GM19025 (cell line): ENCODE results near the gene IGF1.
"Not testable (repeated sequence)": the region's sequence is repeated elsewhere in the genome, so short reads cannot be mapped to it uniquely, and the experiment has no call there.

Experiments
- ATAC-seq: cut with Tn5 transposase; IDR thresholded peaks from one replicate; pipeline ENCODE4 v1.9.1; 2021; ENCODE audit warnings: mild to moderate bottlenecking, low read depth, moderate library complexity; ENCODE audit not compliant: unreplicated experiment

The IGF1 gene

DNA sequence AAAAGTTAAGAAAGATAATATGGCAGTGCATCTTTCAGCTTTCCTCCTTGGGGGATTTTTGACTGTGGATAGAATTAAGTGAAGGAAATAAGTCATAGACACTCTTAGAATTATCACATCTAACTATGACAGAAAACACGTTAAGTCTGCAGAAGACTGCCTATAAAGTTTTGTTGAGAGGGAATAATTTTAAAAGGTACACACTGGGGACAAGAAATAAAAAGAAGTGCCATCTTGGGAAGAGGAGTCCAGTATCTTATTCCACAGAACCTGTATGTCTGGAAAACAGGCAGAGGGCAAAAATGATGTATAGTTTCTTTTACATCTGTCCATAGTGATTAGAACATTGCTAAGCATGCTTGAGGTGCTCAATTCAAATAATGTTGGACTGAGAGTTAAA, 80.7 kb downstream of the IGF1 start:
- no peak for ATAC-seq

DNA sequence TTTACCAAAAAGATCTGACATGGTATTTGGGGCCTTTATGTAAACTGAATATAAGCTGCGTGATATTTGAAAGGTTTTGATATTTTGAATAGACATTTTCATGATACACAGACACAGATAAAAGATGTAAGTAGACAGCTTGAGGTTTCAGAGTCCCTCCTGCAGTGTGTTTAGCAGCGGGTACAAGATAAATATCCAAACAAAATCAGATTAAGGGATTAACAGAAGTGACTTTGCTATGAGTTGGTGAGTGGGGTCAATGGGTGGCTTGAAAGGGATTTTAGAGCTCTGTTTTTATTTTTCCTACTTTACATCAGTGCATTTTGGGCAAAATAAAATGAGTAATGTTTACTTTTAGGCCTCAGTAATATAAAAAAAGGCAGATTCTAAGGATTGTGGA, 84.1 kb downstream of the IGF1 start:
- ATAC-seq = no peak

DNA sequence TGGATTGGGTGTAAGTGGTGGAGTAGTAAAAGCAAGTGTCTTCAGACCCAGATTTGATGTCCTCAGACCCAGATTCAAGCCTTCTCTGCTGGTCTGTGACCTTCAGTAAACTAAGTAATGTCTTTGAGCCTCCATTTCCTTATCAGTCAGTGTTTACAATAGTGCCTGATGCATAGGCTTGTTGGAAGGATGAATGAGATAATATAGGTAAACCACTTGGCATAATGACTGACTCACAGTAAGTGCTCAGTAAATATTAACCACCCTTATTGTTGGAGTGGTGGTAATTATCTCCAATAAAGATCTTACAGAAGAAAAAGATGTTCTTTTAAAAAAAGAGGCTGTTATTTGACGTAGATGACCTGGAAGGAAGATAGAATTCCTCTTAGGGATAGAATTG, 86.2 kb downstream of the IGF1 start:
- ATAC-seq = no peak

DNA sequence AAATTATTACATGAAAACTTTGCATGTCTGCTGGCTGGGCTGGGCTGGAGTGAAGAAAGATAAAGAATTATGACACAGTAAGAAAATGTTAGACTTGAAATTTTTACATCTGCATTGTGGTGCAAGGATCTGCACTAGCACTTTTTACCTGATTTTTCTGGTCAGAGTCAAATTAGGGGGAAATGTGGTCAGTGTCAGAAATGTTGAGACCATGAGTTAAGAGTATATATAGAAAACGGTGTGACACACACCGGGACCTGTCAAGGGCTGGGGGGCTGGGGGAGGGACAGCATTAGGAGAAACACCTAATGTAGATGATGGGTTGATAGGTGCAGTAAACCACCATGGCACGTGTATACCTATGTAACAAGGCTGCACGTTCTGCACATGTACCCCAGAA, 90.3 kb downstream of the IGF1 start:
- no peak for ATAC-seq

DNA sequence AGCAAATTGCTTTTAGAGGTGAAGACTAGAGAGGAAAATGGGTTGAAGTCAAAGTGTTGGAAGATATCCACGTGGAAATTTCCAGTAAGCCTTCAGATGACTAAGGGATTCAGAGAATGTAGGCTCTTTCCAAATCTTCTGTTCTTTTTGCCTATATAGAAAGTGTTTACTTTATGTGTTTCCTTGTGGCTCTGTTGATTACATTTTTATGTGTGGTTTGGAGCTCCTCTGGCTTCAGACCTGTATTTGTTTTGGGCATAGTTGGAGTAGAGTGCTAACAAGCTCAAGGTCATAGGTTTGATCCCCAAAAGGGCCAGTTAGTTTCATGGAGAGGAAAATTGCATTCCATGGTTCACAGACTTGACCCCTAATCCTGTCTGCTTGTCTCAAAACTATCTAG, 91.9 kb downstream of the IGF1 start:
- no peak for ATAC-seq

DNA sequence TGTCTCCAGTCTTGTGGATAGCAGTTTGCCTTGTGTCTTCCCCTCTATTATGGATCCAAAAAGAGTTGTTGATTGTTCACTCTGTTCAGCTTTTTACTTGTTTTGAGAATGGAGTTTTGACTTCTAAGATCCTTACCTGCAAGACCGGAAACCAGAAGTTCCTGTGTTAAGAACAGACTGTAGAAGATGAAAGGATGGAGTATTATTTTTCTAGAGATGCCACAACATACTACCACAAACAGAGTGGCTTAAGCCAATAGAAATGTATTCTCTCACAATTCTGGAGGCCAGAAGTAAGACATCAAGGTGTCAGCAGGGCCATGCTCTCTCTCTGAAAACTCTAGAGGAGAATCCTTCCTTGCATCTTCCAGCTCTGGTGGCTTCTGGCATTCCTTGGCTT, 95.0 kb downstream of the IGF1 start:
- ATAC-seq = no peak

DNA sequence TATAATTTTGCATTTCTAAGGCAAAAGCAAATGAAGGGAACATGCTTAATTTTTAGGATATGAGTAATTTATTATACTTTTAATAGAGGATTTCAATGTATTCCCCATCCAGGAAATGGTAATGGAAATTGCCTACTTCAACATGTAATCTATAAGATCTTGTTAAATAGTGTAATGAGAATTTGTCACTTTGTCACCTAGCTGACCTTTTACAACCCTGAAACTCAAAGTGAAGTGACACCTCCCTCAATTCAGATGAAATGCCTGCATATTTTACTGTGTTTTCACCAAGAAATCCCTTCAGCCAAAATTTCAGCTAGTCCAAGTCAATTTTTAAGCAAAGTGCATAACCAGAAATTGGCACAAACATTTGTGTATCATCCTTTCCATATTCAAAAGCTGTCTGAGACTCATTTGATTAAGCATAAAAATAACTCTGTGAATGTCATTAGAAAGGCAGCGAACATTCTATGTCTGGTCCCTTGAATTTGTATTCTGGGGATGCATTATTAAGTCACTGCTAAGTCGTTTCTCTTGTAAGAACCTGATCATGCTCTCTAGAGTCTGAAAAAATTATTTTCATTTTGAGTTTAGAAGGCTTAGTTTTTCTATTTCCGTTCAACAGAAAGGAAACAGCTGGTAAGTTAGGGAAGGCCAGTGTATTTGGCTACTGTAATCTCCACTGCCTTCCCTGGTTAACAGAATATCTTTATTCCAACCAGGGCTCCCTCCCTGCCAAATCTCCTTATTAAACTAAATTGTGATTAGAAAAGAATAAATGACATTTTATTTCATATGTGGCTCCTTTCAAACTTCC, 100.8 kb downstream of the IGF1 start:
- ATAC-seq = no peak

DNA sequence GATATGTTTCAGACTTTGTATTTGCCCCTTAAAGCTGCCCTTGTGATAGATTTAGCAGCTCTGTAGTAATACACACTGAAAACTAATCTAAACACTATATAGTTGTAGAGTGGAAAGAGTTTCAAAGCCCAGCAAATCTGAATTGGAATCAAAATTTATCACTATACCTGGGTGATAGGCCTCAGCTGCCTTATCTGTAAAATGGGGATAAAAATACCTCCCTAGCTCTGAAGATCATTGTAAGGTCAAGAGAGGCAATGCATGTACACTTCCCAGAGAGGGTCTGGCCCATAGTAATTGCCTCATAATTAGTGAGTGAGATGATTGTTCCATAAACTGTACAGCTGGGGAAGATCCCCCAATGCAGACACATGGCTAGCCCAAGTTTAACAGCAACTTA, 103.6 kb downstream of the IGF1 start:
- no peak for ATAC-seq

DNA sequence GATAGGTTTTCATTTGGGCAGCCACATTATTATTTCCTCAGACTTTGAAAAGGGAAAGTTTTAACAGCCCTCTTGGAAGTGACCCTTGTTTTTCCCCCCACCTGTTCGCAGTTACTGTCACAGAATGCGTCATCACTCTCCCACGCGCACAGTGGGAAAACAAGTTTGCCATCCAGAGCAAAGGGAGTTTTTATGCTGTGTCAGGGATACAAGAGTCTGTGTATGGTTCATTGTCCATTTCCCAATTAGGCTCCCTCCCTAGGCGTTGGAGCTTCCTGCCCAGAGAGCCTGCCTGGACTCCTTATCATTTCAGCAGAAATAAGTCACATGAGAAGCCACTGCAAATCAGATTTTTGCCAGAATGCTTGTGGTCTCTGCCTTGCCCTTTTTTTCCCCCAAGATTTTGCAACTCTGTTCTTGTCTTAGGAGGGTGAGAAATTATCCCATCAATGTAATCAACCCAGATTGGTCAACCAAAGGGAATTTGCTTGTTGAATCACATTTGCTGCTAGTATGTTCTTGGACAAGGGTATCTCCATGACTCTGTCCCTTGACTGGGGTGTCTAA, 104.1 kb downstream of the IGF1 start:
- ATAC-seq = no peak

DNA sequence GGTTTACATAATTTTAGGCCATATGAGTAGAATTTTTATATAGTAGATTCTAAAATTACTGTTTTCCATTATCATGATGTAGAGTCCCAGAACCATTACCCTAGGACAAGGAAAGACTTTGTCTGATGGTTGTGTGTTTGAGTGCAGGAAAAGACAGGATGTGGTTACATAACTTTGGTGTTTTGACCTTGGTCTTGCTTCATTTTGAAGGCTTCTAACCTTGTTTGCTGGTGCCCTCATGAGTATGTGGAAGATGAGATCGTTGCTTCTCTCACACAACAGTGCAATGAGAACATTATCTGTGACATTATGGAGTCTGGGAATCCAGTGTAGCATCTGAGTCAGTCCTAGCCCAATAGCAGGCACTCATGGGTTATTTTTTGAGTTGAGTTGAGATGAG, 106.2 kb downstream of the IGF1 start:
- no peak for ATAC-seq

DNA sequence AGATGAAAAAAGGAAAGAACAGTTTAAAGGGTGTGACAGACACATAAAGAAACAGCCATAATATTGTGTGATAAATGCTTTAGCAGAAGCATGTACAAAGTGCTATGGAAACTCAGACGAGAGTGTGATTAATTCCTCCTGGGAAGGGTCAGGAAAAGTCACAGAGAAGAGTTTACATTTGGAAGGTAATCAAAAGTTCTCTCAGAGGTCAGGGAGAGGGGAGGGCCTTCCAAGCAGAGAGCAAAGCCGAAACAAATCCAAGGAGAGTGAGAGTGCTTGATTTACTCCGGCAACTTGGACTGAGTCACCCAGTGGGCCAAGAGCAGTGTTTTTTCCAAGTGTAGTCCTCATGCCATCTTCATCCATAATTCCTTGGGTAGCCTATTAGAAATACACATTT, 108.3 kb downstream of the IGF1 start:
- no peak for ATAC-seq

DNA sequence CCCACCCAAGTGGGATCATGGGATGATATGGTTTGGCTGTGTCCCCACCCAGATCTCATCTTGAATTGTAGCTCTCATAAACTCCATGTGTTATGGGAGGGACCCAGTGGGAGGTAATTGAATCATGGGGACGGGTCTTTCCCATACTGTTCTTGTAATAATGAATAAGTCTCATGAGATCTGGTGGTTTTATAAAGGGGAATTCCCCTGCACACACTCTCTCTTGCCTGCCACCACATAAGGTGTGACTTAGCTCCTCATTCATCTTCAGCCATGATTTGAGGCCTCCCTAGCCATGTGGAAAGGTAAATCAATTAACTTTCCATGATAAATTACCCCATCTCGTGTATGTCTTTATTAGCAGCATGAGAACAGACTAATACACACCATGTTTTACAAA, 109.2 kb downstream of the IGF1 start:
- ATAC-seq = no peak

DNA sequence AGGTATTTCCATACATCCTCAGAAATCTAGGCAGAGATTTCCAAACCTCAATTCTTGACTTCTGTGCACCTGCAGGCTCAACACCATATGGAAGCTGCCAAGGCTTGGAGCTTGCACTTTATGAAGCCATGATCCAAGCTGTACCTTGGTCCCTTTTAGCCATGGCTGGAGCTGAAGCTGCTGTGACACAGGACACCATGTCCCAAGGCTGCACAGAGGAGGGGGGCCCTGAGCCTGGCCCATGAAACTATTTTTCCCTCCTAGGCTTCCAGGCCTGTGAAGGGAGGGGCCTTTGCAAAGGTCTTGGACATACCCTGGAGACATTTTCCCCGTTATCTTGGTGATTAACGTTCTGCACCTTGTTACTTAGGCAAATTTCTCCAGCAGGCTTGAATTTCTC, 110.5 kb downstream of the IGF1 start:
- ATAC-seq = no peak

DNA sequence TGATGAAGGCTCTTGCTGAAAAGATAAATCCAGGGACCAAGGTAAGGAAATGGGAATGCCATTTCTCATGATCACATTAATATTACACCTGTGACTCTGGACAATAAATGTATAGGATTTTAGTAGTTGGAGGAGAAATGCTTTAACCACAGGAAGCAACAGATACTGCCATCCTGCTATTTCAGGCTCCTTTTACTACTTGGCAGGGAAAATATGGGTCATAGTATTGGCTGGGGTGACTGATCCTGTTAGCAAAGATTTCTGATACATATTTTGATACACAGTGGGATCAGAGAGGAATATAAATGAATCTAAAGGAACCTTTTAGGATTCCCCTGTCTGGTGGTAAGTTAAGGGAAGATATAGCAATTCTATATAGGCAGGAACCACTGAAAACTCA, 115.0 kb downstream of the IGF1 start:
- ATAC-seq = no peak

DNA sequence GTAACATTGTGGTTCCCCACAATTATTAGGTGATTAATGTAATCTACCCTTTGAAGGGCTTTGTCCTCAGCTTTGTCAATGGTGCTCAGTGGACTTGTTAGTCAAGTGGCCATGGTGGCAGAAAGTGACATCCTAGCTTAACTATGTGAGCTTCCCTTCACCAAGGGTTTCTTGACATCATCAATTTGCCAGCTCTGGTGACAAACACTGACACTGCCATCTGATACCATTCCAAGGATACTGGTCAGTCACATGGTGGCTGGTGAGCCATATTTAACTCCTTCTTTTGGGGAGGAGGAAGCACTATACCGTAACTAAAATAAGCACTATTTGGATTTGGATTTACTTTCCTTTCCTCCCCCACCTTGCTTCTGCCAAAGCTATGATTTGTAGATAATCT, 115.7 kb downstream of the IGF1 start:
- ATAC-seq = no peak

DNA sequence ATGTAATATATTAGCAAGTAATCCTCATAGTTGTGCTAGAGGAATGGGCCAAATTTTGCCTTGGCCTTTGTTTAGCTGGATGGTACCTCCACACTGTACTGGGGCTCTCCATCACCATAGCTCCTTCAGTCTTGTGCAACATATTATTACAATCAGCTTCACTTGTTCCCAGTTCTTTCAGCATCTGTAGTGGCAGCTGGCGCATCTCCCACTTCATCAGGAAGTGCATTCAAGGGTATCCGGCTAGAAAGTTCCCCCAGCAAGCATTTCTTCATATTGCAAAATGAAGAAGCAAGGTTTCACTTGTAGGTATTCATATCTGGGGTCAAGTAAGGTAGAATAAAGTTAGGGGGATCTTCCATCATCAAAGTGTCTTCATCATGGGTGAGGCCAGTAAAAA, 123.7 kb downstream of the IGF1 start:
- ATAC-seq = no peak

DNA sequence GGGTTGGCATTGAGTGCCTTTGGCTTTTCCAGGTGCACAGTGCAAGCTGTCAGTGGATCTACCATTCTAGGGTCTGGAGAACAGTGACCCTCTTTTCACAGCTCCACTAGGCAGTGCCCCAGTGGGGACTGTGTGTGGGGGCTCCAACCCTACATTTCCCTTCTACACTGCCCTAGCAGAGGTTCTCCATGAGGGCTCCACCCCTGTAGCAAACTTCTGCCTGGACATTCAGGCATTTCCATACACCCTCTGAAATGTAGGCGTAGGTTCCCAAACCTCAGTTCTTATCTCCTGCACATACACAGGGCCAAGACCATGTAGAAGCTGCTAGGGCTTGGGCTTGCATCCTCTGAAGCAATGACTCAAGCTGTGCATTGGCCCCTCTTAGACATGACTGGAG, 126.1 kb downstream of the IGF1 start:
- ATAC-seq = not testable (repeated sequence)

DNA sequence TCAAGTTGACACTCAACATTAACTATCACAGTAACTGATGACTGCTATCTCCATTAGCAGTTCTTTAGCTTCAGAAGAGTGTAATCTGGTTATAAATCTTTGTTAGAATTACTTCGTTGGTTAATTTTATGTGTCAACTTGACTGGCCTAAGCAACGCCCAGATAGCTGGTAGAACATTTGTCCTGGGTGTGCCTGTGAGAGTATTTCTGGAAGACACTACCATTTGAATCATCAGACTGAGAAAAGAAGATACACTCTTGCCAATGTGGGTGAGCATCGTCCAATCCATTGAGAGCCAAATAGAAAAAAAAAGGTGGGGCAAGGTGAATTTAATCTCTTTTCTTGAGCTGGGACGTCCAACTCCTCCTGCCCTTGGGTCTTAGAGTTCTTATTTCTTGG, 129.0 kb downstream of the IGF1 start:
- ATAC-seq = no peak

DNA sequence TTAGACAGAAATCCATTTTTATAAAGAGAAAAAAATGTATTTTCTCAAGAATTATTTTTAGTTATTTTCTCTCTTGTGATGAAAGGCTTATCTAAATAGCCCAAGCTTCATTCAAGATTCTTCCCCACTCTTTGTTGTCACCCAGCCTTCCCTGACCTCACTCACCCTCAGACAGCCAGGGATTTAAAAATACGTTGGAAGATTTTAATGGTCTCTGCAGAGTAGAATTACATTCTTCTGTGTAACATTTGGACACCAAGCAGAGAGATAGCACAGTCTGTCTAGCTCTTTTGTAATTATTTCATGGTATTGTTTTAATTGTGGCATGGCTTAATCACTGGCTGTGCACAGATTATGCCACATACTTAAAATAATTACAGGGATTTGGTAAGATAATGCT, 130.3 kb downstream of the IGF1 start:
- ATAC-seq = no peak

DNA sequence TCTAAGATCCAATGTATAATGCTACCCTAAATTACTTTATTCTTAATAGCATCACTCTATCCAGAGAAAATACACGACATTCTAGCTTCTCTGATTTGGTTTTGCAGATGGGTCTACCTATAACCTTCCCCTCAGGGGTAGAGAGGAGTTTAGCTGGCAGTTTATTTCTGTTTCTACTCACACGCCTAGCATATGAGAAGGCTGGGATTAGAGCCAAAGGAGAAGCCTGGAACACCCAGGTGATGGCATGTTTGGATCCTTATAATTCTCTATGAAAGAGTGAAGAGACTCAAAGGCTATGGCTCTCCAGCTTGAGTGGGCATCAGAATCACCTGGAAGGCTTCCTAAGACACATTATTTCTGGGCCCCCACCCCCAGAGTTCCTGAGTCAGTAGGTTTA, 131.3 kb downstream of the IGF1 start:
- ATAC-seq = no peak

DNA sequence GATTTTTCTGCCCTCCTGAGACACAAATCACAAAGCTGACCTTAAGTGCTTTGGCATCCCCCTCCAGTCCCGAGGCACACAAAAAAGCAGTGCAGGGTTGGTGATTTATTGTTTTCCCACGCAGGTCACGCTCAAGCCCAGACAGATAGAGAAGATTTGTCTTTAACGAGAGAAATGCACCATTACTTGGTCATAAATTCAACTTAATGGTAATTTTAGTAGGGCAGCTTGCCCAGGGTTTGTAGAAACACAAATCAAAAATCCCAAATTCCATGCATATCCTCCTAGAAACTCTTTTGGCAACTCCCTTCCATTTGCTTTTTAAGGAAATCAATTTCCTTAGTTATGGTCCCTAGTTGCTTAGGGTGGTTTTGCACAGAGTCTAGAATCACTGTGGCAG, 132.6 kb downstream of the IGF1 start:
- ATAC-seq = no peak
